CD4-positive, alpha-beta T cell treated with Interleukin-17A for 1 hour (primary cell): Measurements from ENCODE around the gene GP1BB.
"Not testable (repeated sequence)": the region's sequence is repeated elsewhere in the genome, so short reads cannot be mapped to it uniquely, and the experiment has no call there.

ENCODE experiments used
- DNase-seq: peaks from one replicate; pipeline ENCODE4 v3.0.0-alpha.2; 2020

GP1BB gene

DNA sequence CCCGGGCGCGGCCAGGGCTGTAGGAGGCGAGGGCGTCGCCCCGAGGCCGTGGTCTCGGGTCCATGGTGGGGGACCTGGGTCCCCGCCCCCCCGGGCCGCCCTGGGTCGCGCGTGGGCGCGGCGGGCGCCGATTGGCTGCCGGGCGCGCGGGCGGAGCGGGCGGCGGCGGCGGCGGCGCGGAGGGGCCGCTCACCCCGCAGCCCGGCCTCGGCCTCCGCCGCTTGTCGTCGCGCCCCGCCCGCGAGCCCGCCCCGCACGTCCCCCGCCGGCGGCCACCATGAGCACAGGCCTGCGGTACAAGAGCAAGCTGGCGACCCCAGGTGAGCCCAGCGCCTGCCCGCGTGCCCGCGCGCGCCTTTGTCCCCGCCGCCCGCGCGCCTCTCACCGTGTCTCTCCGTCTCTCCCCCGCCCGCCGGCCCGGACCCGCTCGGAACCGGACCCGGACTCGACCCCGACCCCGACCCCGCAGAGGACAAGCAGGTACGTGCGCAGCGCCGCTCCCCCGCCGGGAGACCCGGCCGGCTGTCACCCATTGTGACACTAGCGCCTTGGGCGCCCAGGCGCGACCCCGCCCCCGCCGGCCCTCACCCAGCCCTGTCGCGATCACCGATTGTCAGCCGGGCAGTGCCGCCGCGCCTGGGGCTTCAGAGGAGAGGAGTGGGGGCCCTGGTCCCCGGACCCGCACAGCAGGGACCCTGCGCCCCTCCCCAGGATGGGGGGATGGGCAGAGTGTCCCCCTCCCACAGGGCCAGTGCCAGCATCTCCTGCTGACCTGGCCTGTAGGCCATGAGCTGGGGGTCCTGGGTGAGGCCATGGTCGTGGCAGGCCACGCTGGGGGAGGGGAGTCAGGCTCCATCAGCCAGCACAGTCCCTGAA is 8.8 kb upstream of the GP1BB start, which contains the start of gene SEPTIN5:
Gene SEPTIN5, plus strand, starts transcription at position 192 of the 876 bp plus-strand sequence. Its CDS starts 86 bp downstream, at position 278.
- no peak for DNase-seq

DNA sequence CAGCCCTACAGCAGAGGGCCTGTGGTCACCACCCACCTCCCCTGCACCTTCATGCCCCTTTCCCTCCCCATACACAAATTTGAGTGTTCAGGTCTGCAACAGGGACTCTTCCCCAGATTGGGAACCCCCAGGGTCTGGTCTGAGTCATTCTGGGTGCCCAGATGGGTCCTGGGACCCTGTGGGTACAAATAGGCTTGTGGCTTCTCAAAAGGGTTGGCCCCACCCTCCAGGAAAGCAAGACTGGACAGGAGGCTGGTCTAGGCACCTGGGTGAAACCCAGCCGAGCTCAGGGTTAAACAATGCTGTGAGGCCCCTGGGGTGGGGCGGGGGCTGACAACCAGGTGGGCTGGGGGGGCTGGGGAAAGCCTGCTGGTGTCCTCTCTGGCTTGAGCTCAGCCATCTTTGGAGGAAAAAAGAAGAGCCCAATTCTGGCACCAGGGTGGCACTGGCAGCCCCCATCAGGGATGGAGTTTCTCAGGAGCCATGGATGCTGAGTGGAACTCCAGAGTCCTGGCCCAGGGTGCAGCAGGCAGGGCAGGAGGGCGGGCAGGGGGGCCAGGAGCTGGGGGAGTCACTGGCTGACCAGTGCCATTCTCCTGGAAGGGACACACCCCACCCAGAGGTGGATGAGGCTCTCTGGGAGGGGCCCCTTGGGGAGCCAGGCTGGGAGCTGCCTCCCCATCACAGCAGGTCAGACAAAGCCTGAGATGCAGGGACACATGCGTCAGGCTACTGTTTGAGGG is 8.0 kb upstream of the GP1BB start:
- DNase-seq, result no peak

DNA sequence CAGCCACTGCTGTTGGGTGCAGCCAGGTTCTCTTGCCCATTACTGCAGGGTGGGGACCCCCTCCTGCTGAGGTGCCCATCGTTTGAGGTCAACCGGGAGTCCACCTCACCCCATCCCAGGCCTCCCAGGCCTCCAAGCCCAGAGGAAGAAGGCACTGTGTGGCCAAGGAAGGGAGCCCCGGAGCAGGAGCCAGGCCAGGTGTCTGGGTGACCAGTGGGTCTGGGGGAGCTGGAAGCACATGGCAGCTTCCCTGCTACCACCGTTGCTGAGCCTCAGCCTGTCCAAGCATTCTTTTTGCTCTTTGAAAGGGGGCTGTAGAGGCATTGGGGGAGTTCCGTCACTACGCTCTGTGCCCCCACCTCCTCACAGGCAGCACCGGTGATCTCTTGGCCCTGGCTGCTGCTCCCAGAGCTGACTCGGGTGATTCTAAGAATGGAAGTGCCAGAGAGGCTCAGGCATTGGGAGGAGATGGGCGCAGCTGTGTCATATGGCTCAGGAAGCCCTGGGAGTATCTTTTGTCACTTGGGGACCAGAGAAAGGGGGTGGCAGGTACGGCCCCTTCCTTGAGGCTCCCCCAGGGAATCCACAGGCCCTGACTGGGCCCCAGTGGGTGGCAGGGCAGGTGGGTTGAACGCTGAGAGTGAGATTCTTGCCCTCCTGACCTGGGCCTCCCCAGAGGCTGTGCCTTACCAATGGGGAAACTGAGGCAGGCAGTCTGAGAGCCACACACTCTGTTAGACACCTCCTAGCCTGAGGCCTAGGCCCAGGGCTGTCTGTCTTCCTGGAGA is 7.1 kb upstream of the GP1BB start:
- DNase-seq, result no peak

DNA sequence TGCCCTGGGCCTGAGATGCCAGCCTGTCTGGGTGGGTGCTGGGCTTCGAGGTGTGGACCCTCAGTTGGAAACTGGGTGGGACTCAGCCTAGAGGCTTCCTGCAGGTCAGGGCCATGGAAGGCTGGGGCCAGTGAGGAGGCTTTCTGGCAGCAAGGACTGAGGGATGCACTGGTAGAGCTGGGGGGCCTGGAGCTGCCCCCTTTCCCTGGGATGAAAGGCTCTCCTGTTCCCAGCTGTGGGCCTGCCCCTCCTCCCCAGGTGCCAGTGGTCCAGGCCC is 6.6 kb upstream of the GP1BB start:
- no peak for DNase-seq

DNA sequence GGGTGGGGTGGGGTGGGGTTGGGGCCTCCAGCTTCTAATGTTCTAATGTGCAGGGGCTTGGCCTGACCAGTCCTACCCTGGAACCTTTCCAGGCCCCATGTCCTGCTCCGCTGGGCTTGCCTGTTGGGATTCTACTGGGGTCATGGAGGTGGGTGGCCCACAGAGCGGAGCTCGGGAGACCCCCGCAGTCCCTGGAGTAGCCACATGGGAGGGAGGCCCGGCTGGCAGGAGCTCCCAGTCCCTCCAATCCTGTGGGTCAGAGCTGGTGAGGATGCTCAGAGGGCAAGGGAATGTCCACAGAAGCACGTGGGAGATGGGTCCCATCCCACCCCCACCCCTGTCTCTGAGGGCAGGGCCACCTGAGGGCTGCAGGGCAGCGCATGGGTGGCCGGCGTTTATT is 6.2 kb upstream of the GP1BB start:
- no peak for DNase-seq

DNA sequence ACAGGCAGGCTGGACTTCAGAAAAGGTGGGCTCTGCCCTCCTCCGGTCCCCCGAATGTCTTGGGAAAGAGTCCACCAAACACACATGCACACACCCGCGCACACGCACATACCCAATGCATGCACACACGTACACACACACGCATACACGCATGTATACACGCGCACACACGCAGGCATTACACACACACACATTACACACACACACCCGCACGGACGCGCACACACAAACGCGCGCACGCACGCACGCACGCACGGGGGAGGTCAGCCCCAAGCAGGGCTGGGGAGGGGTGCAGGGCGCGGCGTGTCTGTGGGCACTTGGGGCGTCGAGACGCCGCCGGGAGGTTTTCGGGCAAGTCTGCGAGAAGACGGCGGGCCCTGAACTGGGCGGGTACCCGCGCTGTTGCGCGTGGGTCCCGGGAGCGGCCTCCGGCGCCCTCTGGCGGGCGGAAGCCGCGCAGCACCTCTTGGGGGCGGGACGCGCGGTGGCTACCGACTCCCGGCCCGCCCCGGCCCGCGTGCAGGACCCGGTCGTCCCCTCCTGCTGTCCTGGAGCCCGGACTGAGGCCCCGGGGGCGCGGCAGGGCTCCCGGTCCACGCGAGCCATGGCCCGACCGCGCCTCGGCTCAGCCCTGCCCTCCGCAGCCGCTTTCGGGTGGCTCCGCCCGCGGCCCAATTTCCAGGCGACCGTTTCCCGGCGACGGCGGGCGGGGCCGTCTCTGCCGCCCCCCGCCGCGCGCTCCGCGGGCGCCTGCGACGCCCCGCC is 5.5 kb upstream of the GP1BB start:
- DNase-seq, result peak; percentile 81

DNA sequence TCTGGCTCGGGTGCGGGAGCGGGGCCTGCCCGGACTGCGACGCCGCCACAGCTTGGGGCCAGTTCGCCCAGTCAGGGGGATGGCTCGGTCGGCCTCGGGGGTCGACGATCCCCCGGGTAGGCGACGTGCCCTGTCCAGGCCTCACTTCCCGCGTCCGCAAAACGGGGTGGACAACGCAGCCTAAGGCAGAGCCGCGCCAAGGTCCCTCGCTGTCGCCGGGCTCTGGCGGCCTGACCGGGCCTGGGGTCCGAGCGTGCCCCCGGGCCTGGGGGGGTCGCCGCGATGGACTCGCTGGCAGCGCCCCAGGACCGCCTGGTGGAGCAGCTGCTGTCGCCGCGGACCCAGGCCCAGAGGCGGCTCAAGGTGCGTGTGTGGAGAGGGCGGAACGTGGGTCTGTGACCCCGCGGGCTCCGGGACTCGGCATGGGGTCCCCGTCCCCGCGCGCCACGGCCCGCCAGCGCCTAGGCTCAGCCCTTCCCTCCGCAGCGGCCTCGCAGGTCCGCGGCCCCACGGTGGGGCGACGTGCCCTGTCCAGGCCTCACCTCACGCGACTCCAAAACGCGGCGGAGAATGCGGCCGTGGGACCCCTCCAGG is 4.8 kb upstream of the GP1BB start:
- DNase-seq, result no peak

DNA sequence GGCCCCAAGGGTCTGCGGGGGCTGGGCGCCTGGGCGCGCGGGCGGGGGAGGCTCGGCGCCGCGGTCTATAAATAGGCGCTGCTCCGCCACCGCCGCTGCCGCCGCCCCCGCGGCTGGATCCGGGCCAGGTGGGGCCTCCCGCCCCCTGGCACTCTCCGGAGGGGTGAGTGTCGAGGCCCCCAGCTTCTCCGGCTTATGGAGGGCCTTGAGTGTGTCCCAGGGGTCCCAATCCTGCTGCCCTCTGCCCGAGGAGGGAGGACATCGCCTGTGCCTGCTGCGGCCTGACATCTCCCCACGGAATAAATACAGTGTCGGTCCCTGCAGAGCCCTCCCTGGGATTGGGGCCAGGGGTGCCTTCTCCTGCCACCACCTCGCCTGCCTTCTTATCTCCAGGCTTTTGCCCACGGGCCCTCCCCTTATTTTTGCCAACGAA is 4.3 kb upstream of the GP1BB start:
- DNase-seq, result no peak

DNA sequence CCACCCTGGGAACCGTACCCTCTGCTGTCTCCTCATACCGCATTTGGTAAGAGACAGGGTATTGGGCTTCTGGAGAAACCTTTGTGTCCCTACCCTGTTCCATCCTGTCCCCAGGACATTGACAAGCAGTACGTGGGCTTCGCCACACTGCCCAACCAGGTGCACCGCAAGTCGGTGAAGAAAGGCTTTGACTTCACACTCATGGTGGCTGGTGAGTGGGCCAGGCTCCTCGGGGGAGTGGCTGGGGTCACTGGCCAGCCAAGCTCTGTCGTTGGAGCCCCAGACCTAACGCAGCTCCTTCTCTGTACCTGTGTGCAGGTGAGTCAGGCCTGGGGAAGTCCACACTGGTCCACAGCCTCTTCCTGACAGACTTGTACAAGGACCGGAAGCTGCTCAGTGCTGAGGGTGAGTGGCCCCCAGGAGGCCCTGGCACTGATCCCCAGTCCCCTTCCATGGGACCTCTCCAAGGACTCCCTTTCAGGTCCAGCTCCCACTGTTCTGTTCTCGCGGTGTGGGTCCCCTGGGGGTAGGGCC is 3.8 kb upstream of the GP1BB start:
- no peak for DNase-seq

DNA sequence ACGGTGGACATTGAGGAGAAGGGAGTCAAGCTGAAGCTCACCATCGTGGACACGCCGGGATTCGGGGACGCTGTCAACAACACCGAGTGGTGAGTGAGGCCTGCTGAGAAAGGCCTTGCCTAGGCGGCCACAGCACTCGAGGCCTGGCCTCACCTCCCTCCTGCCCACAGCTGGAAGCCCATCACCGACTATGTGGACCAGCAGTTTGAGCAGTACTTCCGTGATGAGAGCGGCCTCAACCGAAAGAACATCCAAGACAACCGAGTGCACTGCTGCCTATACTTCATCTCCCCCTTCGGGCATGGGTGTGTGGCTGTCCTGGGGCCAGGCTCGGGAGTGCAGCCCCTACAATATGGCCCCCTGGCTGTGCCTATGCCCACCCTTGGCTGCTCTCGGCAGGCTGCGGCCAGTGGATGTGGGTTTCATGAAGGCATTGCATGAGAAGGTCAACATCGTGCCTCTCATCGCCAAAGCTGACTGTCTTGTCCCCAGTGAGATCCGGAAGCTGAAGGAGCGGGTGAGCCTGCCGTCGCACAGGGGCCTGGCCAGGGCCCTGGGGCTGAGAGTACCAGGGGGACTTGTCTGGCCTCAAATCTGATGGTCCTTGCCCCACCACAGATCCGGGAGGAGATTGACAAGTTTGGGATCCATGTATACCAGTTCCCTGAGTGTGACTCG is 3.0 kb upstream of the GP1BB start:
- no peak for DNase-seq

DNA sequence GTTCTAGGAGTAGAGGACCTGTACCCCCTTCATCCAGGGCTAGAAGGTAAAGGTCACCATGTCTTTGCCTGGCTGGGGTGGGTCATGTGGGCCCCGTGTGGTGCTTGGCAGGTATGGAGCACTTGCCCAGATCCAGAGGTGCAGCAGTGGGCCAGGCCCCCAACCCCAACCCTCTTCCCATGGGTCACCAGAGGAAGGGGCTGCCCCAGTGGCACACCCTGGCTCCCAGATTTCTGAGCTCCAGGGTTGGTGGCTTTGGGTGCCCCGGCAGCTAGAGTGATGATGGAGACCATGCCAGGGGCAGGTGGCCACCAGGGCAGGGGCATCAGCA is 2.4 kb upstream of the GP1BB start:
- no peak for DNase-seq

DNA sequence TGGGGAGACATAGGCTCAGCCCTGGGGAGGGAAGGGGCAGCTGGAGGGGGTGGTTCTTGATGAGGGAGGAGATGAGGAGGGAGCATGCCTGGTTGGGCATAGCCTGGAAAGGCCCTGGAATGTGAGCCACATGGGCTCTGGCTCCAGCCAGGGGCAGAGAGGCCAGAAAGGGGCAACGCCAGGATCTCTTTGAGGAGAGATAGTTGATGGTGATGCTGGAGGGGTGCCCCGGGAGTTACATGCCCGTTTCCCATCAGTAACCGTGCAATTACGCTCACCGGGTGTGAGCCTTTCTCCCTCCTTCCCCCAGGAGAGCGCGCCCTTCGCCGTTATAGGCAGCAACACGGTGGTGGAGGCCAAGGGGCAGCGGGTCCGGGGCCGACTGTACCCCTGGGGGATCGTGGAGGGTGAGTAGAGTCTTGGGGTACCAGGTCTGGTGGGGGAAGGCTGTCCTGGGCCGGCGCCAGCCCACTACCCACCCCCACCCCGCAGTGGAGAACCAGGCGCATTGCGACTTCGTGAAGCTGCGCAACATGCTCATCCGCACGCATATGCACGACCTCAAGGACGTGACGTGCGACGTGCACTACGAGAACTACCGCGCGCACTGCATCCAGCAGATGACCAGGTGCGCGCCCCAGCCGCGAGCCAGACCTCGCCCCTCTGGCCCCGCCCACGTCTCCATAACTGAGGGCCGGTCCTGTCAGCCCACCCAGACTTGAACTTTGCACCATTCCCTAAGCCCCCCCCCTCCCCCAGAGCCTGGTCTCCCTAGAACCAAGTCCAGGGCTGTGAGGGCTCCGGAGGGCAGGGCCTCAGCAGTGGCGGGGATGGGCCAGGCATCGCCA is 1.8 kb upstream of the GP1BB start:
- no peak for DNase-seq

DNA sequence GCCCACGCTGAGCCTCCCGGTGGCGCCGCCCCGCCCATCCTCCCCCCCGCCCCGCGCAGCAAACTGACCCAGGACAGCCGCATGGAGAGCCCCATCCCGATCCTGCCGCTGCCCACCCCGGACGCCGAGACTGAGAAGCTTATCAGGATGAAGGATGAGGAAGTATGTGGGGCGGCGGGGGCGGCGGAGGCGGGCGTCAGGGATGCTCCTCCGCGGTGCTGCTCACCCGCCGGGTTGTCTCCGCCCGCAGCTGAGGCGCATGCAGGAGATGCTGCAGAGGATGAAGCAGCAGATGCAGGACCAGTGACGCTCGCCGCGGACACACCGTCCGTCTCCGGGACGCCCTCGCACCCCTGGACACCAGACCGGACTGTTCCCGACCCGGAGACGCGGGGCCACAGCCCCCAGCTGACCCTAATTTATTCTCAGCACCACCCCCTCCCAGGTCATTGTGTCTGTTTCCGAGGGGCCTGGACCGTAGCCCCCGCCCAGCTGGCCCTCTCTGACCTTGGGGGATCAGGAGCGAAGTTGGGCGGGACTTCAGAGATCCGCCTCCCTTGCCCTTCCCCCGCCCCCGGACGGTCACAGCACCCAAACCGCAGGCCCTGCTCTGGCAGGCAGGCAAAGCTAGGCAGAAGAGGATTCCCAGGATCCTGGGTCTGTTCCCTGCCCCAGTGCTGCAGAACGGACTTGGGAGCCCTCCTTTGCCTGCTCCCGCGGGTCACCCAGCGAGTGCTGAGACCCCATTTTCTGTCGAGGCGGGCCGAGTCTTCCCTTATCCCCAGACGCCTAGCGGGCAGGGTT is 959 bp upstream of the GP1BB start:
- no peak for DNase-seq

DNA sequence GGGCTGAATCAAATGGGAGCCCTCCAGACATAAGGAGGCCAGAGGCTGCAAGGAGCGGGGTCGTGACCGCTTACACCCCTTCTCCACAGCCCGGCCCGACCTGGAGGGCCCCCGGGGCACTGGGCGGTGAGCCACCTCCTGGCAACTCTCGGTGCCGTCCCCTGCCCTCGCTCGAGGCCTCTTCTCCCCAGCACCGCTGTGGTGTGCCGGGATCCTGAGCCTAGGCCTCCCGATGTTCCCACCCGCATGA is 432 bp upstream of the GP1BB start:
- DNase-seq, result no peak

DNA sequence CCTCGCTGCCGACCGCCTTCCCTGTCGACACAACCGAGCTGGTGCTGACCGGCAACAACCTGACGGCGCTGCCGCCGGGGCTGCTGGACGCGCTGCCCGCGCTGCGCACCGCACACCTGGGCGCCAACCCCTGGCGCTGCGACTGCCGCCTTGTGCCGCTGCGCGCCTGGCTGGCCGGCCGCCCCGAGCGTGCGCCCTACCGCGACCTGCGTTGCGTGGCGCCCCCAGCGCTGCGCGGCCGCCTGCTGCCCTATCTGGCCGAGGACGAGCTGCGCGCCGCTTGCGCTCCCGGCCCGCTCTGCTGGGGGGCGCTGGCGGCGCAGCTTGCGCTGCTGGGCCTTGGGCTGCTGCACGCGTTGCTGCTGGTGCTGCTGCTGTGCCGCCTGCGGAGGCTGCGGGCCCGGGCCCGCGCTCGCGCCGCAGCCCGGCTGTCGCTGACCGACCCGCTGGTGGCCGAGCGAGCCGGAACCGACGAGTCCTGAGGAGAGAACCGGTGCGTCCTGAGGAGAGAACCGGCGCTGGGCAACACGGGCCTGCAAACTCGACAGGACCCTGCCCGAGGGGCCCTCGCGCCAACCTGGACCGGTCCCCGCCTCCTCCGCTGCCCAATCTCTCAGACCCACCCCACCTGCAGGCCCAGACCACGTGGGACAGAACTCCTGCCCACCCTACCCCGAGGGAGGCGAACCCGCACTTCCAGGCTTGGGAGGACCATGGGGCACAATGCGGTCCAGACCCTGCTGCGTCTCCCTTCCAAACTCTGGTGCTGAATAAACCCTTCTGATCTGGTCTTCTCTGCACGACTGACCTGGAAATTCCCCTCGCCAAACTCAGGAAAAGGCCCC is 866 bp downstream of the GP1BB start:
- no peak for DNase-seq

DNA sequence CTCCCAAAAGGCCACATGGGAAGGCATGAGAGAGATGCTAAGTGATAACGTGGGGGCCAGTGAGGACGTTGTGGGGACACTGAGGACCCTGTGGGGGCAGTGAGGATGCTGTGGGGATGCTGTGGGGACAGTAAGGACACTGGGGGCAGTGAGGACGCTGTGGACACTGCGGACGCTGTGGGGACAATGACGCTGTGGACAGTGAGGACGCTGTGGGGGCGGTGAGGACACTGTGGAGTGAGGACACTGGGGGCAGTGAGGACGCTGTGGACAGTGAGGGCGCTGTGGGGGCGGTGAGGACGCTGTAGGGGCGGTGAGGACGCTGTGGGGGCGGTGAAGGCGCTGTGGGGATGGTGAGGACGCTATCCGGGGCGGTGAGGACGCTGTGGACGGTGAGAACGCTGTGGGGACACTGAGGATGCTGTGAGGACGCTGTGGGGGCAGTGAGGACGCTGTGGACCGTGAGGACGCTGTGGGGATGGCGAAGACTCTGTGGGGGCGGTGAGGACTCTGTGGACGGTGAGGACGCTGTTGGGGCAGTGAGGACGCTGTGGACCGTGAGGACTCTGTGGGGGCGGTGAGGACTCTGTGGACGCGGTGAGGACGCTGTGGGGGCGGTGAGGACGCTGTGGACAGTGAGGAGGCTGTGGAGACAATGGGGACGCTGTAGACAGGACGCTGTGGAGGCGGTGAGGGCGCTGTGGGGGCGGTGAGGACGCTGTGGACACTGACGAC is 1.8 kb downstream of the GP1BB start:
- DNase-seq, result no peak

DNA sequence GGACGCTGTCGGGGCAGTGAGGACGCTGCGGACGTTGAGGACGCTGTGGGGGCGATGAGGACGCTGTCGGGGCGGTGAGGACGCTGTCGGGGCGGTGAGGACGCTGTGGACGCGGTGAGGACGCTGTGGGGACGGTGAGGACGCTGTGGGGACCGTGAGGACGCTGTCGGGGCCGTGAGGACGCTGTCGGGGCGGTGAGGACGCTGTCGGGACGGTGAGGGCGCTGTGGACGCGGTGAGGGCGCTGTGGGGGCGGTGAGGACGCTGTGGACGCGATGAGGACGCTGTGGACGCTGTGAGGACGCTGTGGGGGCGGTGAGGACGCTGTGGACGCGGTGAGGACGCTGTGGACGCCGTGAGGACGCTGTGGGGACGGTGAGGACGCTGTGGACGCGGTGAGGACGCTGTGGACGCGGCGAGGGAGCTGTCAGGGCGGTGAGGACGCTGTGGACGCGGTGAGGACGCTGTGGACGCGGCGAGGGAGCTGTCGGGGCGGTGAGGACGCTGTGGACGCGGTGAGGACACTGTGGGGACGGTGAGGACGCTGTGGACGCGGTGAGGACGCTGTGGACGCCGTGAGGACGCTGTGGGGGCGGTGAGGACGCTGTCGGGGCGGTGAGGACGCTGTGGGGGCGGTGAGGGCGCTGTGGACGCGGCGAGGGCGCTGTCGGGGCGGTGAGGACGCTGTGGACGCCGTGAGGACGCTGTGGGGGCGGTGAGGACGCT is 2.9 kb downstream of the GP1BB start:
- not testable (repeated sequence) for DNase-seq
